GM12801 (cell line): ENCODE results near the gene GFRA4.

Source experiments
- CTCF ChIP-seq: IDR thresholded peaks from one replicate; pipeline ENCODE4 v1.5.1; 2011; ENCODE audit warnings: control low read depth; ENCODE audit not compliant: insufficient read length; ENCODE audit errors: extremely low read depth

The GFRA4 gene

GRCh38 chr20:3621111-3621510 lies 42.1 kb downstream of the GFRA4 start:
- no peak for TF ChIP-seq CTCF

- TF ChIP-seq CTCF = no peak
Observed at GRCh38 chr20:3616250-3616649, 46.9 kb downstream of the GFRA4 start.

GRCh38 chr20:3614466-3614865 lies 48.7 kb downstream of the GFRA4 start:
- no peak for TF ChIP-seq CTCF

GRCh38 chr20:3613821-3614440 lies 49.3 kb downstream of the GFRA4 start:
- no peak for TF ChIP-seq CTCF

- TF ChIP-seq CTCF = no peak
Observed at GRCh38 chr20:3612795-3613572, 50.2 kb downstream of the GFRA4 start.

GRCh38 chr20:3611901-3612300 lies 51.3 kb downstream of the GFRA4 start:
- TF ChIP-seq CTCF = no peak
